H1 (cell line): Measurements from ENCODE around the gene LTO1. TPM values are rescaled to one million over a fixed set of nuclear protein-coding genes. Genes with fewer than 3 reads are reported as not detected.

Source experiments
- CTCF ChIA-PET: fragments of 300-600 bp; sonication (Branson Sonifier 250); formaldehyde crosslinking; loops from one replicate; lab custom pipeline; 2021; ENCODE audit not compliant: partially characterized antibody; lab: Charles Lee
- POLR2A ChIA-PET: fragments of 300-600 bp; sonication (Branson Sonifier 250); formaldehyde crosslinking; loops from one replicate; lab custom pipeline; 2021; ENCODE audit warnings: inconsistent platforms; ENCODE audit not compliant: partially characterized antibody; lab: Charles Lee
- DNase-seq, 2 experiments: peaks; one replicate each; pipeline versions ENCODE4 v3.0.0 to v3.0.0-alpha.2; 2010 to 2022; ENCODE audit warnings: low spot score in 2 of 2, low read depth in 1 of 2, mixed read lengths in 1 of 2
- FAIRE-seq: peaks from 2 replicates; lab custom pipeline; 2011; peaks lifted over from hg19 to GRCh38; lab: Jason Lieb, UNC
- H2AFZ ChIP-seq: 2 replicates; pipeline ENCODE4 v1.8.1; 2012; ENCODE audit warnings: low read length, inconsistent platforms
- H2AK5ac ChIP-seq: 2 replicates; pipeline ENCODE4 v1.6.1; 2013; ENCODE audit warnings: low read depth, low read length
- H2BK120ac ChIP-seq: replicated peaks from 2 replicates; pipeline ENCODE3; 2013; ENCODE audit warnings: low read depth, low read length, inconsistent platforms
- H2BK12ac ChIP-seq: 2 replicates; pipeline ENCODE4 v1.6.1; 2013; ENCODE audit warnings: low read depth, low read length
- H2BK15ac ChIP-seq: 2 replicates; pipeline ENCODE4 v1.6.1; 2013; ENCODE audit warnings: low read length
- H2BK20ac ChIP-seq: 2 replicates; pipeline ENCODE4 v1.6.1; 2013; ENCODE audit warnings: low read length
- H2BK5ac ChIP-seq: 2 replicates; pipeline ENCODE4 v1.6.1; 2013; ENCODE audit warnings: low read depth, low read length
- H3K14ac ChIP-seq: 2 replicates; pipeline ENCODE4 v1.6.1; 2013; ENCODE audit warnings: inconsistent platforms; ENCODE audit not compliant: insufficient read length
- H3K18ac ChIP-seq: 2 replicates; pipeline ENCODE4 v1.6.1; 2013; ENCODE audit warnings: low read length; ENCODE audit errors: extremely low read depth
- H3K23ac ChIP-seq: 2 replicates; pipeline ENCODE4 v1.6.1; 2013; ENCODE audit warnings: inconsistent platforms; ENCODE audit not compliant: insufficient read length
- H3K23me2 ChIP-seq: 2 replicates; pipeline ENCODE4 v1.6.1; 2013; ENCODE audit warnings: low read depth, low read length
- H3K27ac ChIP-seq: 2 replicates; pipeline ENCODE4 v1.6.1; 2011; ENCODE audit warnings: low read depth, low read length, inconsistent platforms
- H3K27me3 ChIP-seq, 4 experiments: replicated peaks in 1 of 4; 1 replicate in 1 of 4; 2 replicates in 3 of 4; pipeline versions ENCODE4 v1.6.1 to v1.8.1; 2011 to 2013; ENCODE audit warnings: low read length in 3 of 4, mild to moderate bottlenecking in 3 of 4, inconsistent platforms in 2 of 4, mixed read lengths in 2 of 4, moderate library complexity in 1 of 4; ENCODE audit not compliant: control insufficient read depth in 3 of 4, insufficient read depth in 3 of 4; ENCODE audit errors: extremely low read depth in 1 of 4
- H3K36me3 ChIP-seq, 4 experiments: 2 replicates each; pipeline versions ENCODE4 v1.6.1 to v1.8.1; 2011 to 2013; ENCODE audit warnings: mild to moderate bottlenecking in 4 of 4, low read length in 3 of 4, moderate library complexity in 2 of 4, control low read depth in 1 of 4, inconsistent platforms in 1 of 4; ENCODE audit not compliant: insufficient read depth in 4 of 4, control insufficient read depth in 2 of 4
- H3K4ac ChIP-seq: replicated peaks from 2 replicates; pipeline ENCODE3; 2013; ENCODE audit warnings: low read length, low read depth, mixed read lengths, inconsistent platforms; ENCODE audit not compliant: insufficient read length
- H3K4me1 ChIP-seq, 4 experiments: replicated peaks in 1 of 4; 1 replicate in 1 of 4; 2 replicates in 3 of 4; pipeline versions ENCODE4 v1.6.1 to v1.8.1; 2011 to 2013; ENCODE audit warnings: low read length in 3 of 4, inconsistent platforms in 2 of 4, mixed read lengths in 1 of 4; ENCODE audit not compliant: insufficient read depth in 4 of 4, control insufficient read depth in 3 of 4
- H3K4me2 ChIP-seq, 2 experiments: 2 replicates each; pipeline versions ENCODE4 v1.6.1 to v1.8.1; 2011 to 2013; ENCODE audit warnings: low read depth in 2 of 2, low read length in 2 of 2, control low read depth in 1 of 2, inconsistent platforms in 1 of 2, mild to moderate bottlenecking in 1 of 2; ENCODE audit not compliant: insufficient read depth in 1 of 2
- H3K4me3 ChIP-seq, 4 experiments: fragments of 200-600, 300-600 bp in 1 of 4; sonication (generic), shearing (Covaris generic), sonication (Bioruptor Twin) in 1 of 4; 2 replicates each; pipeline versions ENCODE4 v1.5.1 to v1.8.1; 2011 to 2016; ENCODE audit warnings: low read length in 4 of 4, low read depth in 3 of 4, control low read depth in 2 of 4, inconsistent platforms in 2 of 4, mild to moderate bottlenecking in 2 of 4, mixed read lengths in 1 of 4, moderate library complexity in 1 of 4; ENCODE audit not compliant: insufficient read depth in 2 of 4; ENCODE audit errors: extremely low read depth in 1 of 4
- H3K56ac ChIP-seq: replicated peaks from 2 replicates; pipeline ENCODE3; 2013; ENCODE audit warnings: low read depth, mild to moderate bottlenecking, mixed read lengths, low read length, inconsistent platforms; ENCODE audit not compliant: insufficient read length
- H3K79me1 ChIP-seq: 2 replicates; pipeline ENCODE4 v1.6.1; 2013; ENCODE audit warnings: low read depth, low read length, control low read depth
- H3K79me2 ChIP-seq, 2 experiments: 2 replicates each; pipeline versions ENCODE4 v1.6.1 to v1.8.1; 2012 to 2013; ENCODE audit warnings: low read length in 2 of 2, mild to moderate bottlenecking in 2 of 2, inconsistent platforms in 1 of 2; ENCODE audit not compliant: insufficient read depth in 2 of 2, control insufficient read depth in 1 of 2
- H3K9ac ChIP-seq, 4 experiments: replicated peaks in 1 of 4; 1 replicate in 1 of 4; 2 replicates in 3 of 4; pipeline versions ENCODE4 v1.6.1 to v1.8.1; 2011 to 2013; ENCODE audit warnings: low read depth in 3 of 4, low read length in 3 of 4, control low read depth in 2 of 4, mild to moderate bottlenecking in 2 of 4, moderate library complexity in 2 of 4, inconsistent platforms in 1 of 4; ENCODE audit errors: extremely low read depth in 1 of 4
- H3K9me3 ChIP-seq, 2 experiments: 2 replicates each; pipeline versions ENCODE4 v1.6.1 to v1.8.1; 2012 to 2013; ENCODE audit warnings: mild to moderate bottlenecking in 2 of 2, moderate library complexity in 2 of 2, control low read depth in 1 of 2, inconsistent platforms in 1 of 2, low read depth in 1 of 2, low read length in 1 of 2, mixed read lengths in 1 of 2; ENCODE audit not compliant: insufficient read depth in 2 of 2
- H4K20me1 ChIP-seq, 2 experiments: replicated peaks in 1 of 2; 2 replicates each; pipeline versions ENCODE3 to v1.8.1; 2011 to 2013; ENCODE audit warnings: inconsistent platforms in 2 of 2, low read length in 2 of 2, mild to moderate bottlenecking in 1 of 2; ENCODE audit not compliant: insufficient read depth in 2 of 2, control insufficient read depth in 1 of 2
- H4K5ac ChIP-seq: 2 replicates; pipeline ENCODE4 v1.6.1; 2013; ENCODE audit warnings: low read length, low read depth, mixed read lengths, inconsistent platforms; ENCODE audit not compliant: insufficient read length
- H4K8ac ChIP-seq: 2 replicates; pipeline ENCODE4 v1.8.0; 2013; ENCODE audit warnings: mild to moderate bottlenecking, moderate library complexity, low read length, inconsistent platforms; ENCODE audit not compliant: insufficient read depth; ENCODE audit errors: extremely low read depth
- H4K91ac ChIP-seq: replicated peaks from 2 replicates; pipeline ENCODE3; 2013; ENCODE audit warnings: low read length, mixed read lengths, inconsistent platforms; ENCODE audit not compliant: insufficient read length
- ASH2L ChIP-seq: fragments of 200-600, 300-600 bp; sonication (generic); IDR thresholded peaks from one replicate; pipeline ENCODE4 v1.7.1; 2017; ENCODE audit warnings: low read length
- KDM1A ChIP-seq: fragments of 200-600, 300-600 bp; sonication (generic); IDR thresholded peaks from 2 replicates; pipeline ENCODE4 v1.7.1; 2016; ENCODE audit warnings: mild to moderate bottlenecking, low read length, borderline replicate concordance
- WGBS, 2 experiments: shearing (Covaris generic) in 1 of 2; methylation state at CpG; one replicate each; pipeline versions ENCODE4 v1.1.6 to v1.1.7; 2013 to 2015; ENCODE audit warnings: low lambda C conversion rate in 2 of 2, mixed read lengths in 2 of 2, inconsistent platforms in 1 of 2, low coverage in 1 of 2, missing lambda C conversion rate in 1 of 2; ENCODE audit not compliant: insufficient replicate concordance in 2 of 2, insufficient coverage in 1 of 2, insufficient read length in 1 of 2; ENCODE audit errors: extremely low coverage in 1 of 2, missing lambda C conversion rate in 1 of 2; 5-methylcytosine and 5-hydroxymethylcytosine counted together
- polyA plus RNA-seq, 7 experiments: library from polyadenylated mRNA; depleted of rRNA in 3 of 7; stranded (reverse) in 5 of 7; unstranded in 2 of 7; fragments of >200 nt in 5 of 7; fragments of 200-250 nt in 2 of 7; gene quantifications; 1 replicate in 5 of 7; 2 replicates in 1 of 7; 4 replicates in 1 of 7; pipeline versions ENCODE4 v1.2.1 to v1.2.3, GENCODE V29; 2011 to 2013; ENCODE audit warnings: missing spikeins in 2 of 7, mixed read lengths in 2 of 7
- total RNA-seq: library from RNA; stranded (reverse); fragmentation: NEBNext Ultra II Directional; extraction: Animal tissue kit (Norgen Biotek cat#: 25700); gene quantifications from 2 replicates; pipeline ENCODE4 v1.2.1, GENCODE V29; 2021

Gene LTO1
- total and polyA plus RNA-seq, 2 of the 8 experiments (the other 6 are each of a cell fraction or from before 2014, with no cell fraction given) = 15.4 to 21.3 TPM

DNA sequence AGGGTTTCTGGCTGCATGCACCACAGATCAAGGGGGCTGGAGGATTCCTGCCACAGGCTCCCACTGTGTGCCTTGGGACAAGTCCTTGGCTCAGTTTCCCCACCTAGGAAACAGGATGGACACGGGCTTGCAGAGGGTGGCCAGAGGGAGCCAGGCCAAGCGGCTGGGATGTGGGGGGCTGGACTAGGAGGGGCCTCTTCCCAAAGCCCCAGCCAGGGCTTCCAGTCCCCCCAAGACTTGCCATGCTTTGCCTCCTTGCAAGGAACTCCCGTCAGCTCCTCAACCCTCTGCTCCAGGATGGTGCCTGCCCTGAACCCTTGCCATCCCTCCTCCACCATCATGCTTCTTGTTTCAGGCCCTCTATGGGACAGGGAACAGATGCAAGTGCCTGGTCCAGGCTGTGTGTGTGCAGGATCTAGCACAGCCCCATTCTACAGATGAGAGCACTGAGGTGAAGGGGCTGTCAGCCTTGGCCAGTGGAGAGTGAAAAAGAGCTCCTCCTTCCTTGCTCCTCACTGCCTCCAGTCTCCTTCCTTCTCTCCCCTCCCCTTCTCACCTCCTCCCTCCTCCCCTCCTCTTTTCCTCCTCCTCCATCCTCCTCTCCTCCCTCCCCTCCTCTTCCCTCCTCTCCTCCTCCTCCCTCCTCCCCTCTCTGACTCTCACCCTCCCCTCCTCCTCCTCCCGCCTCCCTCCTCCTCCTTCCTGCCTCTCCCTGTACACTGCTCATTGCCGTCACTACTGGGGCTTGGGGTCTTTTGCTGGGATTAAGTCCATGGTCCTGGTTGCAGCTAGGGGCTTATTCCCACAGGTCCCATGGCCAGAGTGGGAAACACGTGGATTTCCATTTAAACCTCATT lies 42.0 kb upstream of the LTO1 start:
- Histone ChIP-seq H3K23ac (no peak overlapping the region), H2AK5ac (no peak overlapping the region), H3K79me2 (no peaks in the 10 kb centered on the region), H2BK20ac (no peak overlapping the region), H4K20me1 (no peaks in the 10 kb centered on the region), H3K4me1 (peaks cover 2 to 15% (median 5%) of the 10 kb centered on the region in 4 experiments; a peak in 6 of 7 replicates), H3K14ac (no peak overlapping the region), H2BK12ac (peak overlapping the region; percentile 40; the same call in 1 of the 2 replicates), H3K27me3 (peaks cover 0 to 19% (median 13%) of the 10 kb centered on the region in 4 experiments; a peak in 5 of 7 replicates), H3K79me1 (no peaks in the 10 kb centered on the region), H3K4ac (no peak overlapping the region), H2BK120ac (no peak overlapping the region), H3K9me3 (no peaks in the 10 kb centered on the region), H2BK5ac (no peak overlapping the region), H3K56ac (no peak overlapping the region), H4K91ac (no peak overlapping the region), H4K8ac (no peak overlapping the region; the same call in 1 of the 2 replicates), H4K5ac (no peak overlapping the region), H3K23me2 (no peaks in the 10 kb centered on the region; the same call in 1 of the 2 replicates), H3K9ac (no peak overlapping the region), H3K36me3 (no peaks in the 10 kb centered on the region), H3K18ac (peak overlapping the region; percentile 24; the same call in 1 of the 2 replicates), H3K4me3 (no peak overlapping the region), H3K4me2 (no peak overlapping the region; a peak in 1 of 4 replicates), H3K27ac (no peak overlapping the region), H2BK15ac (peak overlapping the region; percentile 66), H2AFZ (no peak overlapping the region)
- WGBS, 2 experiments = 70% methylated on average over 5 of the region's 6 CpGs; no CpG with 5 or more reads in 1 of the 2 experiments
- CTCF ChIA-PET = interaction anchor here (0.8 to 20.5 kb wide), 28 partner anchors 8 to 314 kb away, joined by 3 to 197 read pairs (median 6); no protein-coding TSS in a partner anchor
- DNase-seq (no peak), FAIRE-seq (no peak)
- TF ChIP-seq KDM1A (peak; percentile 34; the same call in 1 of the 2 replicates), ASH2L (no peak)
- TF ChIP-seq, all 59 proteins: peak for 1
- POLR2A ChIA-PET = interaction anchor here (0.6 to 1.2 kb wide), 6 partner anchors 11 to 133 kb away, joined by 3 to 4 read pairs (median 3); no protein-coding TSS in a partner anchor
